ENCODE results near the gene APBA1. TPM values are rescaled to one million over a fixed set of nuclear protein-coding genes. Genes with fewer than 3 reads are reported as not detected.

The APBA1 gene
- total and polyA plus RNA-seq, 9 of the 15 experiments (the other 6 are each of a cell fraction or from before 2014, with no cell fraction given), result 0.01 to 0.02 TPM; not detected in 7

- TF ChIP-seq GTF2E2 (tag; IDR thresholded peaks at IDR 0.05), result no peak
Observed at GRCh38 chr9:69606089-69606488, 66.1 kb downstream of the APBA1 start (continued).

GRCh38 chr9:69605406-69605805 lies 66.8 kb downstream of the APBA1 start:
- Histone ChIP-seq H3K79me2 (ENCODE audit: control insufficient read depth, insufficient read depth, low read length) (no peaks in the 10 kb centered on the region), H3K36me3 (ENCODE audit: control insufficient read depth, insufficient read depth, low read length) (no peaks in the 10 kb centered on the region), H3K27ac (ENCODE audit: extremely low read depth, low read depth, low read length) (no peak overlapping the region), H3K9me3 (replicated peaks; ENCODE audit: control insufficient read depth, insufficient read depth, low read depth, low read length) (no peaks in the 10 kb centered on the region), H3K9me1 (ENCODE audit: control insufficient read depth, insufficient read depth, low read length) (no peaks in the 10 kb centered on the region), H3K9ac (ENCODE audit: insufficient read depth in 1 of 2, low read depth in 2 of 2, low read length in 2 of 2) (no peak overlapping the region), H3K4me3 (no peak overlapping the region), H3K27me3 (ENCODE audit: control insufficient read depth in 2 of 2, insufficient read depth in 2 of 2, low read length in 2 of 2) (peaks cover 0 to 8% of the 10 kb centered on the region in 2 experiments; a peak in 2 of 5 replicates), H3K4me1 (replicated peaks in 1 of 2; ENCODE audit: control insufficient read depth in 2 of 2, insufficient read depth in 2 of 2, low read length in 2 of 2) (no peaks in the 10 kb centered on the region), H3K4me2 (ENCODE audit: insufficient read depth, low read length) (no peak overlapping the region), H4K20me1 (replicated peaks; ENCODE audit: control insufficient read depth, insufficient read depth, low read length) (no peaks in the 10 kb centered on the region), H2AFZ (ENCODE audit: low read depth, low read length) (no peak overlapping the region)
- DNase-seq (ENCODE audit: extremely low read depth in 1 of 4, low spot score in 3 of 4) (no peak), FAIRE-seq (no peak), ATAC-seq (no peak)
- WGBS (ENCODE audit: insufficient coverage, low coverage, missing lambda C conversion rate), result 0% methylated on average over 4 of the region's 4 CpGs
- ChIA-PET POLR2A (no interaction called here), CTCF (ENCODE audit: low intra/inter-chr PET ratio) (no interaction called here)
- intact Hi-C loops (cut with micrococcal nuclease) (no loop called here), in situ Hi-C loops (cut with MboI) (no loop called here)
- no TSS peak for BruUV-seq (replicated peaks)
- TF ChIP-seq GTF2F1 (IDR thresholded peaks at IDR 0.05; ENCODE audit: low read depth, low read length) (no peak), ZNF253 (CRISPR knock-in tag; conservative IDR thresholded peaks at IDR 0.05) (no peak), ZFP1 (CRISPR knock-in tag; IDR thresholded peaks at IDR 0.05) (no peak), MED1 (CRISPR knock-in tag; IDR thresholded peaks at IDR 0.05; ENCODE audit: borderline replicate concordance) (no peak), MBD1 (CRISPR knock-in tag; IDR thresholded peaks at IDR 0.05) (no peak), SMAD4 (CRISPR knock-in tag; conservative IDR thresholded peaks at IDR 0.05) (no peak), ERF (CRISPR knock-in tag; IDR thresholded peaks at IDR 0.05) (no peak), TCF7L2 (IDR thresholded peaks at IDR 0.05; ENCODE audit: low read depth, low read length) (no peak), ZNF830 (CRISPR knock-in tag; IDR thresholded peaks at IDR 0.05) (no peak), TFAM (CRISPR knock-in tag; conservative IDR thresholded peaks at IDR 0.05) (no peak), ZNF444 (CRISPR knock-in tag; IDR thresholded peaks at IDR 0.05) (no peak), ZNF780A (CRISPR knock-in tag; IDR thresholded peaks at IDR 0.05) (no peak), ZNF445 (CRISPR knock-in tag; IDR thresholded peaks at IDR 0.05; ENCODE audit: low read depth) (no peak), NFATC3 (IDR thresholded peaks at IDR 0.05) (no peak)
